ENCODE measurements around the gene LAMB1.

The LAMB1 gene

DNA sequence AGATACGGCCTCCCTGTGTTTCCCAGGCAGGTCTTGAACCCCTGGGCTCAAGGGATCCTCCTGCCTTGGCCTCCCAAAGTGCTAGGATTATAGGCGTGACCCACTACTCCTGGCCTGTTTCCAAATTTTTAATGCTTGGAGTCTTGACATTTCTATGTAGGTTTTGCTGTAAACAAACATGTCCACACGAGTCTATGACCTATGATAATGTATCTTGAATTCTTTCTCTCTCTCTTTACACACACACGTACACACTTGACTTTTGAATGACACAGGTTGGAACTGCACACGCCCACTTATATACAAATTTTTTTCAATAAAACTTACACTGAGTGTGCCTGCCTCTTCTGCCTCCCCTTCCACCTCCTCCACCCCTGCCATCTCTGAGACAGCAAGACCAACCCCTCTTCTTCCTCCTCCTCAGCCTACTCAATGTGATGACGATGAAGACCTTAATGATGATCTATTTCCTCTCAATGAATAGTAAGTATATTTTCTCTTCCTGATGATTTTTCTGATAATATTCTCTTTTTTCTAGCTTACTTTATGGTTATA lies 44.1 kb upstream of the LAMB1 start:
- Histone ChIP-seq H3K14ac (ENCODE audit: low read length) (no peak overlapping the region), H3K4me2 (ENCODE audit: insufficient read depth, low read length, poor library complexity, severe bottlenecking) (no peak overlapping the region), H2BK15ac (ENCODE audit: low read length) (no peak overlapping the region), H3K27ac (replicated peaks; ENCODE audit: low read length) (no peak overlapping the region), H2BK5ac (ENCODE audit: low read length) (no peak overlapping the region), H3K4me1 (ENCODE audit: control insufficient read depth in 2 of 2, insufficient read depth in 1 of 2, low read depth in 1 of 2, low read length in 2 of 2) (no peaks in the 10 kb centered on the region), H3K9ac (ENCODE audit: low read depth, low read length, poor library complexity) (no peak overlapping the region), H3K4me3 (ENCODE audit: low read length in 2 of 2) (no peak overlapping the region), H2BK120ac (ENCODE audit: low read depth, low read length) (no peak overlapping the region), H4K8ac (ENCODE audit: low read depth, low read length) (no peak overlapping the region), H2AFZ (ENCODE audit: low read length) (no peak overlapping the region), H2AK5ac (ENCODE audit: low read depth, low read length) (no peak overlapping the region), H3K9me3 (replicated peaks in 1 of 2; ENCODE audit: control insufficient read depth in 2 of 2, insufficient read depth in 1 of 2, low read depth in 1 of 2, low read length in 2 of 2) (no peaks in the 10 kb centered on the region), H3K79me1 (ENCODE audit: low read depth, low read length) (no peaks in the 10 kb centered on the region), H4K91ac (ENCODE audit: low read depth, low read length, poor library complexity) (no peak overlapping the region), H3K4ac (ENCODE audit: low read length) (no peak overlapping the region), H3K18ac (ENCODE audit: low read length) (no peak overlapping the region), H2BK12ac (ENCODE audit: low read length) (no peak overlapping the region), H3K36me3 (replicated peaks in 1 of 2; ENCODE audit: control insufficient read depth in 2 of 2, insufficient read depth in 2 of 2, low read length in 2 of 2) (no peaks in the 10 kb centered on the region), H3K27me3 (ENCODE audit: control insufficient read depth in 3 of 3, insufficient read depth in 3 of 3, low read depth in 1 of 3, low read length in 3 of 3) (no peaks in the 10 kb centered on the region), H3K23ac (ENCODE audit: low read depth, low read length, poor library complexity) (no peak overlapping the region)
- no CpG with 5 or more reads among the region's 6 CpGs for WGBS, 2 donors (ENCODE audit: extremely low coverage in 2 of 2, insufficient read length in 2 of 2, insufficient replicate concordance in 1 of 2)
- no peak for DNase-seq (ENCODE audit: low spot score)

DNA sequence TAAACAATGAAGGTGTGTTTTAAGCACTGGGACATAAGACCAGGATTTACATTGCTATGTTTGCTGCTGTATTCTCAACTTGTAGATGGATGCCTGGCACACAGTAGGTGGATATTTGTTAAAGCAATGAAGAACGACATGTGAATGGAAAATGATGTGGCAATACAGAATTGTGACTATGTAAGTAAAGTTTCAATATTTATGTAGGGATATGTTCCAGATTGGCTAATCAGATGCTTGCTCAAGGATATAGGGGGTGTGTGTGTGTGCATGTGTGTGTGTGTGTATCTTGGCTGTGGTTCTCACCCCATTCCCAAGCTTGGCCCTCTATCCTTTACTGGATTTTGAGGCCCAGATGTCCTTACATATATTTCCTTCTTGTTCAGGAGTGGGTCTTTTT lies 42.7 kb upstream of the LAMB1 start:
- H3K79me1 ChIP-seq (ENCODE audit: low read depth, low read length) = no peaks in the 10 kb centered on the region
- H3K9me3 ChIP-seq (replicated peaks in 1 of 2; ENCODE audit: control insufficient read depth in 2 of 2, insufficient read depth in 1 of 2, low read depth in 1 of 2, low read length in 2 of 2) = no peaks in the 10 kb centered on the region
- no CpG with 5 or more reads among the region's 1 CpG for WGBS, 2 donors (ENCODE audit: extremely low coverage in 2 of 2, insufficient read length in 2 of 2, insufficient replicate concordance in 1 of 2)
- no peak overlapping the region for H2BK120ac ChIP-seq (ENCODE audit: low read depth, low read length)
- no peaks in the 10 kb centered on the region for H3K4me1 ChIP-seq (ENCODE audit: control insufficient read depth in 2 of 2, insufficient read depth in 1 of 2, low read depth in 1 of 2, low read length in 2 of 2)
- H3K18ac ChIP-seq (ENCODE audit: low read length) = no peak overlapping the region
- no peak overlapping the region for H2BK5ac ChIP-seq (ENCODE audit: low read length)
- H3K23ac ChIP-seq (ENCODE audit: low read depth, low read length, poor library complexity) = no peak overlapping the region
- H2BK12ac ChIP-seq (ENCODE audit: low read length) = no peak overlapping the region
- no peak overlapping the region for H2AK5ac ChIP-seq (ENCODE audit: low read depth, low read length)
- no peak overlapping the region for H4K91ac ChIP-seq (ENCODE audit: low read depth, low read length, poor library complexity)
- H3K4me3 ChIP-seq (ENCODE audit: low read length in 2 of 2) = no peak overlapping the region
- H3K27ac ChIP-seq (replicated peaks; ENCODE audit: low read length) = no peak overlapping the region
- H3K9ac ChIP-seq (ENCODE audit: low read depth, low read length, poor library complexity) = no peak overlapping the region
- no peaks in the 10 kb centered on the region for H3K36me3 ChIP-seq (replicated peaks in 1 of 2; ENCODE audit: control insufficient read depth in 2 of 2, insufficient read depth in 2 of 2, low read length in 2 of 2)
- H3K4me2 ChIP-seq (ENCODE audit: insufficient read depth, low read length, poor library complexity, severe bottlenecking) = no peak overlapping the region
- H4K8ac ChIP-seq (ENCODE audit: low read depth, low read length) = no peak overlapping the region
- no peak overlapping the region for H3K4ac ChIP-seq (ENCODE audit: low read length)
- no peak overlapping the region for H2BK15ac ChIP-seq (ENCODE audit: low read length)
- H3K14ac ChIP-seq (ENCODE audit: low read length) = no peak overlapping the region
- DNase-seq (ENCODE audit: low spot score) = no peak
- no peak overlapping the region for H2AFZ ChIP-seq (ENCODE audit: low read length)
- no peaks in the 10 kb centered on the region for H3K27me3 ChIP-seq (ENCODE audit: control insufficient read depth in 3 of 3, insufficient read depth in 3 of 3, low read depth in 1 of 3, low read length in 3 of 3)

DNA sequence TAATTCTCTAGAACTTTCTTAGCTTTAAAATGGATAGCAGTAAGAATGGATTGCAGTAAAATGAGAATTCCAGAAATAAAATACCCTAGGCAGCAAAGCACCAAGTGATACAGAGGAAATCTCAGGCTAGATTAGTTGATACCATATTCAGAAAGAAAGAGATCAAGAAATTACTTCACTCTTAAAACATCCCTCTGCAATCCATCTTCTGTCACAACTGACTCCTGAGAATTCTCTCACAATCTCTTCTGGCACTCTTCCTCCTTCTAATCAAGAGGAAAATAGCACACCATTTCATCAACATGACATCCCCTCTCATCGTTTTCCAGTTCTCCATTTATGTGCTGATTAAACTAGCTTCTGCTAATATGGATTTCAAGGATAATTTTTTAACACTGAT lies 42.2 kb upstream of the LAMB1 start:
- Histone ChIP-seq H3K18ac (ENCODE audit: low read length) (no peak overlapping the region), H2BK120ac (ENCODE audit: low read depth, low read length) (no peak overlapping the region), H2BK12ac (ENCODE audit: low read length) (no peak overlapping the region), H2BK5ac (ENCODE audit: low read length) (no peak overlapping the region), H3K4ac (ENCODE audit: low read length) (no peak overlapping the region), H3K23ac (ENCODE audit: low read depth, low read length, poor library complexity) (no peak overlapping the region), H3K4me3 (ENCODE audit: low read length in 2 of 2) (no peak overlapping the region), H3K4me2 (ENCODE audit: insufficient read depth, low read length, poor library complexity, severe bottlenecking) (no peak overlapping the region), H2BK15ac (ENCODE audit: low read length) (no peak overlapping the region), H3K36me3 (replicated peaks in 1 of 2; ENCODE audit: control insufficient read depth in 2 of 2, insufficient read depth in 2 of 2, low read length in 2 of 2) (no peaks in the 10 kb centered on the region), H2AK5ac (ENCODE audit: low read depth, low read length) (no peak overlapping the region), H3K27ac (replicated peaks; ENCODE audit: low read length) (no peak overlapping the region), H4K91ac (ENCODE audit: low read depth, low read length, poor library complexity) (no peak overlapping the region), H3K79me1 (ENCODE audit: low read depth, low read length) (no peaks in the 10 kb centered on the region), H3K14ac (ENCODE audit: low read length) (no peak overlapping the region), H3K27me3 (ENCODE audit: control insufficient read depth in 3 of 3, insufficient read depth in 3 of 3, low read depth in 1 of 3, low read length in 3 of 3) (no peaks in the 10 kb centered on the region), H3K9me3 (replicated peaks in 1 of 2; ENCODE audit: control insufficient read depth in 2 of 2, insufficient read depth in 1 of 2, low read depth in 1 of 2, low read length in 2 of 2) (no peaks in the 10 kb centered on the region), H4K8ac (ENCODE audit: low read depth, low read length) (no peak overlapping the region), H3K4me1 (ENCODE audit: control insufficient read depth in 2 of 2, insufficient read depth in 1 of 2, low read depth in 1 of 2, low read length in 2 of 2) (no peaks in the 10 kb centered on the region), H3K9ac (ENCODE audit: low read depth, low read length, poor library complexity) (no peak overlapping the region), H2AFZ (ENCODE audit: low read length) (no peak overlapping the region)
- WGBS, 2 donors (ENCODE audit: extremely low coverage in 2 of 2, insufficient read length in 2 of 2, insufficient replicate concordance in 1 of 2) = no CpG with 5 or more reads among the region's 1 CpG
- no peak for DNase-seq (ENCODE audit: low spot score)

DNA sequence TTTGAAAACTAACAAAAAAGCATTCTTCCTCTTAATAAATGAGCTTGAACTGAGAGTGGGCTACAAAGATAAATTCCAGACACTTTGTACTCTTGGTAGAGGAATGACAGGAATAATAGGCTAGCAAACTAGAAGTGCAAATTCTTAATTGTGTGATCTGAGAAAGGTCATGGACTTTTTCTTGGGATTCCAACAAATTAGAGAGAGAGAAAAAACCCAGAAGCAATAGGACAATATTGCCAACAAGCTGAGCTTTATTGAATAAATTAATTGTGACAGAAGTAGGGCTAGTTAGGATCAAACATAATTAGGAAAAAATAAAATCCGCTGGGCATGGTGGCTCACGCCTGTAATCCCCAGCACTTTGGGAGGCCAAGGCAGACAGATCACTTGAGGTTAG lies 41.4 kb upstream of the LAMB1 start:
- H4K8ac ChIP-seq (ENCODE audit: low read depth, low read length) = no peak overlapping the region
- H3K14ac ChIP-seq (ENCODE audit: low read length) = no peak overlapping the region
- no peak overlapping the region for H2AFZ ChIP-seq (ENCODE audit: low read length)
- no peak overlapping the region for H3K27ac ChIP-seq (replicated peaks; ENCODE audit: low read length)
- H2BK5ac ChIP-seq (ENCODE audit: low read length) = no peak overlapping the region
- H3K36me3 ChIP-seq (replicated peaks in 1 of 2; ENCODE audit: control insufficient read depth in 2 of 2, insufficient read depth in 2 of 2, low read length in 2 of 2) = no peaks in the 10 kb centered on the region
- H2BK12ac ChIP-seq (ENCODE audit: low read length) = no peak overlapping the region
- H3K4me1 ChIP-seq (ENCODE audit: control insufficient read depth in 2 of 2, insufficient read depth in 1 of 2, low read depth in 1 of 2, low read length in 2 of 2) = no peaks in the 10 kb centered on the region
- no peaks in the 10 kb centered on the region for H3K9me3 ChIP-seq (replicated peaks in 1 of 2; ENCODE audit: control insufficient read depth in 2 of 2, insufficient read depth in 1 of 2, low read depth in 1 of 2, low read length in 2 of 2)
- H2BK120ac ChIP-seq (ENCODE audit: low read depth, low read length) = no peak overlapping the region
- no peaks in the 10 kb centered on the region for H3K79me1 ChIP-seq (ENCODE audit: low read depth, low read length)
- H3K27me3 ChIP-seq (ENCODE audit: control insufficient read depth in 3 of 3, insufficient read depth in 3 of 3, low read depth in 1 of 3, low read length in 3 of 3) = no peaks in the 10 kb centered on the region
- no CpG with 5 or more reads among the region's 2 CpGs for WGBS, 2 donors (ENCODE audit: extremely low coverage in 2 of 2, insufficient read length in 2 of 2, insufficient replicate concordance in 1 of 2)
- H2BK15ac ChIP-seq (ENCODE audit: low read length) = no peak overlapping the region
- H2AK5ac ChIP-seq (ENCODE audit: low read depth, low read length) = no peak overlapping the region
- no peak overlapping the region for H3K4me3 ChIP-seq (ENCODE audit: low read length in 2 of 2)
- no peak for DNase-seq (ENCODE audit: low spot score)
- no peak overlapping the region for H3K23ac ChIP-seq (ENCODE audit: low read depth, low read length, poor library complexity)
- no peak overlapping the region for H3K18ac ChIP-seq (ENCODE audit: low read length)
- H3K4me2 ChIP-seq (ENCODE audit: insufficient read depth, low read length, poor library complexity, severe bottlenecking) = no peak overlapping the region
- no peak overlapping the region for H3K9ac ChIP-seq (ENCODE audit: low read depth, low read length, poor library complexity)
- H3K4ac ChIP-seq (ENCODE audit: low read length) = no peak overlapping the region
- H4K91ac ChIP-seq (ENCODE audit: low read depth, low read length, poor library complexity) = no peak overlapping the region
